Measurements from ENCODE around the gene BCL2.

Gene BCL2

GRCh38 chr18:63151539-63151938, 168.0 kb downstream of the BCL2 start:
- peak overlapping the region; percentile 32 for H3K4me3 Mint-ChIP-seq
- no peaks in the 10 kb centered on the region for H3K27me3 Mint-ChIP-seq
- DNase-seq = no peak
- H3K9me3 Mint-ChIP-seq = no peaks in the 10 kb centered on the region
- H3K27ac Mint-ChIP-seq = peak overlapping the region; percentile 82
- peaks cover 64% of the 10 kb centered on the region for H3K36me3 Mint-ChIP-seq
- peaks cover 71% of the 10 kb centered on the region for H3K4me1 Mint-ChIP-seq
- CTCF ChIA-PET = interaction anchor here (0.7 to 7.0 kb wide), 6 partner anchors 12 to 167 kb away, joined by 3 to 43 read pairs (median 3); partner anchors contain the start of gene BCL2

- peaks cover 60% of the 10 kb centered on the region for H3K36me3 Mint-ChIP-seq
- CTCF ChIA-PET = interaction anchor here (1.3 to 7.0 kb wide), 3 partner anchors 12 to 168 kb away, joined by 3 to 43 read pairs (median 24); partner anchors contain the start of gene BCL2
- peak overlapping the region; percentile 13 for H3K4me3 Mint-ChIP-seq
- no peaks in the 10 kb centered on the region for H3K9me3 Mint-ChIP-seq
- no peak for DNase-seq
- H3K4me1 Mint-ChIP-seq = peaks cover 65% of the 10 kb centered on the region
- H3K27ac Mint-ChIP-seq = peak overlapping the region; percentile 54
- no peaks in the 10 kb centered on the region for H3K27me3 Mint-ChIP-seq
Measured at GRCh38 chr18:63150942-63151421, 168.6 kb downstream of the BCL2 start.

GRCh38 chr18:63150326-63150725, 169.2 kb downstream of the BCL2 start:
- no peaks in the 10 kb centered on the region for H3K27me3 Mint-ChIP-seq
- H3K27ac Mint-ChIP-seq = no peak overlapping the region
- H3K4me3 Mint-ChIP-seq = no peak overlapping the region
- peaks cover 59% of the 10 kb centered on the region for H3K4me1 Mint-ChIP-seq
- CTCF ChIA-PET = interaction anchor here (1.3 to 7.0 kb wide), 3 partner anchors 11 to 168 kb away, joined by 3 to 43 read pairs (median 24); partner anchors contain the start of gene BCL2
- DNase-seq = no peak
- no peaks in the 10 kb centered on the region for H3K9me3 Mint-ChIP-seq
- H3K36me3 Mint-ChIP-seq = peaks cover 60% of the 10 kb centered on the region

- no peak for DNase-seq
- peaks cover 54% of the 10 kb centered on the region for H3K36me3 Mint-ChIP-seq
- H3K4me3 Mint-ChIP-seq = no peak overlapping the region
- CTCF ChIA-PET = interaction anchor here (1.0 kb wide), 1 partner anchor 17 kb away, joined by 3 read pairs; no protein-coding TSS in a partner anchor
- H3K27me3 Mint-ChIP-seq = no peaks in the 10 kb centered on the region
- peaks cover 50% of the 10 kb centered on the region for H3K4me1 Mint-ChIP-seq
- no peaks in the 10 kb centered on the region for H3K9me3 Mint-ChIP-seq
- H3K27ac Mint-ChIP-seq = no peak overlapping the region
Measured at GRCh38 chr18:63149302-63149587, 170.3 kb downstream of the BCL2 start.

- CTCF ChIA-PET = interaction anchor here (0.7 to 1.0 kb wide), 2 partner anchors 16 to 186 kb away, joined by 3 read pairs; no protein-coding TSS in a partner anchor
- Mint-ChIP-seq H3K9me3 (no peaks in the 10 kb centered on the region), H3K27me3 (no peaks in the 10 kb centered on the region), H3K27ac (no peak overlapping the region), H3K4me1 (peaks cover 49% of the 10 kb centered on the region), H3K36me3 (peaks cover 54% of the 10 kb centered on the region), H3K4me3 (no peak overlapping the region)
- no peak for DNase-seq
Measured at GRCh38 chr18:63148449-63149301, 170.9 kb downstream of the BCL2 start.

- Mint-ChIP-seq H3K36me3 (peaks cover 51% of the 10 kb centered on the region), H3K4me1 (peaks cover 48% of the 10 kb centered on the region), H3K4me3 (no peak overlapping the region), H3K27ac (peak overlapping the region; percentile 9), H3K9me3 (no peaks in the 10 kb centered on the region), H3K27me3 (no peaks in the 10 kb centered on the region)
- CTCF ChIA-PET = interaction anchor here (0.7 kb wide), 1 partner anchor 187 kb away, joined by 3 read pairs; no protein-coding TSS in a partner anchor
- no peak for DNase-seq
Measured at GRCh38 chr18:63147973-63148372, 171.6 kb downstream of the BCL2 start.

GRCh38 chr18:63146828-63147409, 172.7 kb downstream of the BCL2 start:
- Mint-ChIP-seq H3K27me3 (no peaks in the 10 kb centered on the region), H3K36me3 (peaks cover 52% of the 10 kb centered on the region), H3K4me3 (no peak overlapping the region), H3K4me1 (peaks cover 46% of the 10 kb centered on the region), H3K27ac (no peak overlapping the region), H3K9me3 (no peaks in the 10 kb centered on the region)
- CTCF ChIA-PET = interaction anchor here (1.5 kb wide), 1 partner anchor 15 kb away, joined by 5 read pairs; no protein-coding TSS in a partner anchor
- no peak for DNase-seq

GRCh38 chr18:63145851-63146555, 173.6 kb downstream of the BCL2 start:
- CTCF ChIA-PET = interaction anchor here (1.5 to 2.5 kb wide), 2 partner anchors 9 to 14 kb away, joined by 5 to 10 read pairs; no protein-coding TSS in a partner anchor
- DNase-seq = no peak
- H3K9me3 Mint-ChIP-seq = no peaks in the 10 kb centered on the region
- H3K36me3 Mint-ChIP-seq = peaks cover 56% of the 10 kb centered on the region
- no peaks in the 10 kb centered on the region for H3K27me3 Mint-ChIP-seq
- H3K4me3 Mint-ChIP-seq = no peak overlapping the region
- H3K4me1 Mint-ChIP-seq = peaks cover 44% of the 10 kb centered on the region
- peak overlapping the region; percentile 61 for H3K27ac Mint-ChIP-seq

GRCh38 chr18:63145166-63145850, 174.3 kb downstream of the BCL2 start:
- Mint-ChIP-seq H3K4me1 (peaks cover 44% of the 10 kb centered on the region), H3K27me3 (no peaks in the 10 kb centered on the region), H3K9me3 (no peaks in the 10 kb centered on the region), H3K27ac (no peak overlapping the region), H3K36me3 (peaks cover 58% of the 10 kb centered on the region), H3K4me3 (no peak overlapping the region)
- CTCF ChIA-PET = interaction anchor here (1.5 to 2.5 kb wide), 2 partner anchors 9 to 14 kb away, joined by 5 to 10 read pairs; no protein-coding TSS in a partner anchor
- DNase-seq = no peak

GRCh38 chr18:63144748-63145147, 174.8 kb downstream of the BCL2 start:
- H3K27me3 Mint-ChIP-seq = no peaks in the 10 kb centered on the region
- peaks cover 62% of the 10 kb centered on the region for H3K36me3 Mint-ChIP-seq
- no peak for DNase-seq
- no peak overlapping the region for H3K27ac Mint-ChIP-seq
- H3K4me3 Mint-ChIP-seq = no peak overlapping the region
- peaks cover 49% of the 10 kb centered on the region for H3K4me1 Mint-ChIP-seq
- no peaks in the 10 kb centered on the region for H3K9me3 Mint-ChIP-seq
- CTCF ChIA-PET = interaction anchor here (2.5 kb wide), 1 partner anchor 10 kb away, joined by 10 read pairs; no protein-coding TSS in a partner anchor

- DNase-seq = no peak
- peaks cover 58% of the 10 kb centered on the region for H3K4me1 Mint-ChIP-seq
- no peaks in the 10 kb centered on the region for H3K9me3 Mint-ChIP-seq
- peak overlapping the region; percentile 22 for H3K27ac Mint-ChIP-seq
- CTCF ChIA-PET = interaction anchor here (0.9 to 2.5 kb wide), 5 partner anchors 11 to 179 kb away, joined by 3 to 10 read pairs (median 4); no protein-coding TSS in a partner anchor
- H3K36me3 Mint-ChIP-seq = peaks cover 60% of the 10 kb centered on the region
- no peaks in the 10 kb centered on the region for H3K27me3 Mint-ChIP-seq
- no peak overlapping the region for H3K4me3 Mint-ChIP-seq
Measured at GRCh38 chr18:63143330-63143771, 176.2 kb downstream of the BCL2 start.

GRCh38 chr18:63142594-63143225, 176.9 kb downstream of the BCL2 start:
- peaks cover 62% of the 10 kb centered on the region for H3K4me1 Mint-ChIP-seq
- no peak for DNase-seq
- peak overlapping the region; percentile 22 for H3K27ac Mint-ChIP-seq
- H3K4me3 Mint-ChIP-seq = no peak overlapping the region
- no peaks in the 10 kb centered on the region for H3K9me3 Mint-ChIP-seq
- no peaks in the 10 kb centered on the region for H3K27me3 Mint-ChIP-seq
- CTCF ChIA-PET = interaction anchor here (0.7 to 1.8 kb wide), 4 partner anchors 11 to 176 kb away, joined by 4 to 7 read pairs (median 4); no protein-coding TSS in a partner anchor
- peaks cover 63% of the 10 kb centered on the region for H3K36me3 Mint-ChIP-seq

GRCh38 chr18:63141778-63142176, 177.8 kb downstream of the BCL2 start:
- no peak overlapping the region for H3K27ac Mint-ChIP-seq

More at GRCh38 chr18:63141778-63142176, 177.8 kb downstream of the BCL2 start:
- peaks cover 2% of the 10 kb centered on the region for H3K9me3 Mint-ChIP-seq
- CTCF ChIA-PET = interaction anchor here (1.4 to 1.8 kb wide), 4 partner anchors 13 to 177 kb away, joined by 3 to 7 read pairs (median 4); no protein-coding TSS in a partner anchor
- peaks cover 63% of the 10 kb centered on the region for H3K36me3 Mint-ChIP-seq
- no peaks in the 10 kb centered on the region for H3K27me3 Mint-ChIP-seq
- no peak for DNase-seq
- no peak overlapping the region for H3K4me3 Mint-ChIP-seq
- peaks cover 68% of the 10 kb centered on the region for H3K4me1 Mint-ChIP-seq
